Measurements from ENCODE around the gene ROM1.

GRCh38 chr11:62602141-62603071 is 10.7 kb upstream of the ROM1 start:
- no peak for TF ChIP-seq POLR2A (IDR thresholded peaks at IDR 0.05)
- TF ChIP-seq CTCF (IDR thresholded peaks at IDR 0.05): peak in 3 of 6 experiments; percentile 31 to 42 (median 32)
